Keratinocyte (primary cell): ENCODE results near the gene CTNNBL1. TPM values are rescaled to one million over a fixed set of nuclear protein-coding genes. Genes with fewer than 3 reads are reported as not detected.
A peak's percentile ranks its signal among the peaks of the same experiment; 100 is the strongest.

ENCODE experiments used
- DNase-seq: peaks from one replicate; pipeline ENCODE4 v3.0.0-alpha.2; 2011; ENCODE audit warnings: low read depth, missing footprints, low spot score
- FAIRE-seq: peaks from 2 replicates; lab custom pipeline; 2011; peaks lifted over from hg19 to GRCh38; lab: Jason Lieb, UNC
- H2AFZ ChIP-seq: 2 replicates; pipeline ENCODE4 v1.6.0; 2012; ENCODE audit warnings: low read length, control low read depth, inconsistent platforms; ENCODE audit not compliant: control insufficient read depth
- H3K27ac ChIP-seq: 2 replicates; pipeline ENCODE4 v1.5.1; 2011; ENCODE audit warnings: low read length; ENCODE audit not compliant: control insufficient read depth, insufficient read depth
- H3K27me3 ChIP-seq: 3 replicates; pipeline ENCODE4 v1.6.0; 2011; ENCODE audit warnings: low read length; ENCODE audit not compliant: control insufficient read depth, insufficient read depth; ENCODE audit errors: extremely low read depth
- H3K36me3 ChIP-seq, 2 experiments: 2 replicates in 1 of 2; 3 replicates in 1 of 2; pipeline ENCODE4 v1.5.1; 2011; ENCODE audit warnings: low read length in 2 of 2, mild to moderate bottlenecking in 1 of 2; ENCODE audit not compliant: control insufficient read depth in 2 of 2, insufficient read depth in 2 of 2; ENCODE audit errors: extremely low read depth in 1 of 2
- H3K4me1 ChIP-seq: 3 replicates; pipeline ENCODE4 v1.5.1; 2011; ENCODE audit warnings: low read length; ENCODE audit not compliant: control insufficient read depth, insufficient read depth; ENCODE audit errors: extremely low read depth
- H3K4me2 ChIP-seq: 3 replicates; pipeline ENCODE4 v1.6.0; 2011; ENCODE audit warnings: low read depth, low read length; ENCODE audit not compliant: control insufficient read depth, insufficient read depth; ENCODE audit errors: extremely low read depth
- H3K4me3 ChIP-seq, 3 experiments: fragments of 200-600 bp in 1 of 3; sonication (generic) in 1 of 3; 2 replicates in 2 of 3; 3 replicates in 1 of 3; pipeline ENCODE4 v1.5.1; 2011 to 2016; ENCODE audit warnings: low read length in 3 of 3, mild to moderate bottlenecking in 3 of 3, control low read depth in 2 of 3, inconsistent platforms in 1 of 3, low read depth in 1 of 3, mixed read lengths in 1 of 3, mixed run types in 1 of 3, moderate library complexity in 1 of 3; ENCODE audit not compliant: control insufficient read depth in 2 of 3, insufficient read depth in 2 of 3; ENCODE audit errors: extremely low read depth in 1 of 3
- H3K79me2 ChIP-seq: 2 replicates; pipeline ENCODE4 v1.6.0; 2012; ENCODE audit warnings: low read length; ENCODE audit not compliant: control insufficient read depth, insufficient read depth
- H3K9ac ChIP-seq: 3 replicates; pipeline ENCODE4 v1.6.0; 2011; ENCODE audit warnings: low read length; ENCODE audit not compliant: control insufficient read depth, insufficient read depth; ENCODE audit errors: extremely low read depth
- H3K9me1 ChIP-seq: 3 replicates; pipeline ENCODE4 v1.6.0; 2011; ENCODE audit warnings: low read length; ENCODE audit not compliant: control insufficient read depth, insufficient read depth; ENCODE audit errors: extremely low read depth
- H3K9me3 ChIP-seq: 2 replicates; pipeline ENCODE4 v1.5.1; 2012; ENCODE audit warnings: low read depth, low read length; ENCODE audit not compliant: control insufficient read depth
- H4K20me1 ChIP-seq: 3 replicates; pipeline ENCODE4 v1.6.0; 2011; ENCODE audit warnings: low read length; ENCODE audit not compliant: control insufficient read depth, insufficient read depth; ENCODE audit errors: extremely low read depth
- CTCF ChIP-seq, 3 experiments: IDR thresholded peaks in 1 of 3; conservative IDR thresholded peaks in 1 of 3; optimal IDR thresholded peaks in 1 of 3; 2 replicates in 2 of 3; 3 replicates in 1 of 3; pipeline versions ENCODE3 to v1.5.1; 2011; ENCODE audit warnings: low read length in 3 of 3, mild to moderate bottlenecking in 3 of 3, moderate library complexity in 2 of 3, control low read depth in 1 of 3, inconsistent platforms in 1 of 3; ENCODE audit not compliant: insufficient read depth in 2 of 3; ENCODE audit errors: extremely low read depth in 1 of 3
- EZH2 ChIP-seq: IDR thresholded peaks from one replicate; pipeline ENCODE4 v1.6.1; 2012; ENCODE audit warnings: inconsistent platforms, mild to moderate bottlenecking, low read length, moderate library complexity
- dilution Hi-C: fragments of 300-500 bp; cut with MboI; formaldehyde crosslinking; loops from one replicate; pipeline ENCODE4 v1.7.0; 2020; ENCODE audit warnings: low sequenced_read_pairs; ENCODE audit not compliant: extremely low pct_ligation_motif_present
- polyA minus RNA-seq, 3 experiments: library from RNA; depleted of rRNA, polyadenylated mRNA; stranded (reverse); fragments of >200 nt; gene quantifications; 1 replicate in 1 of 3; 2 replicates in 1 of 3; 3 replicates in 1 of 3; pipeline ENCODE4 v1.2.3, GENCODE V29; 2011
- polyA plus RNA-seq, 5 experiments: library from polyadenylated mRNA; depleted of rRNA in 3 of 5; stranded (reverse) in 3 of 5; stranded (forward) in 1 of 5; unstranded in 1 of 5; fragments of >200 nt; gene quantifications; 1 replicate in 1 of 5; 2 replicates in 3 of 5; 3 replicates in 1 of 5; pipeline versions ENCODE4 v1.2.1 to v1.2.3, GENCODE V29; 2011 to 2012; ENCODE audit warnings: missing spikeins in 2 of 5, low read depth in 1 of 5, low replicate concordance in 1 of 5

The CTNNBL1 gene, protein sequence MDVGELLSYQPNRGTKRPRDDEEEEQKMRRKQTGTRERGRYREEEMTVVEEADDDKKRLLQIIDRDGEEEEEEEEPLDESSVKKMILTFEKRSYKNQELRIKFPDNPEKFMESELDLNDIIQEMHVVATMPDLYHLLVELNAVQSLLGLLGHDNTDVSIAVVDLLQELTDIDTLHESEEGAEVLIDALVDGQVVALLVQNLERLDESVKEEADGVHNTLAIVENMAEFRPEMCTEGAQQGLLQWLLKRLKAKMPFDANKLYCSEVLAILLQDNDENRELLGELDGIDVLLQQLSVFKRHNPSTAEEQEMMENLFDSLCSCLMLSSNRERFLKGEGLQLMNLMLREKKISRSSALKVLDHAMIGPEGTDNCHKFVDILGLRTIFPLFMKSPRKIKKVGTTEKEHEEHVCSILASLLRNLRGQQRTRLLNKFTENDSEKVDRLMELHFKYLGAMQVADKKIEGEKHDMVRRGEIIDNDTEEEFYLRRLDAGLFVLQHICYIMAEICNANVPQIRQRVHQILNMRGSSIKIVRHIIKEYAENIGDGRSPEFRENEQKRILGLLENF
- polyA plus RNA-seq = 31.5 to 40.5 TPM (median 37.0 TPM) in 3 replicates
- 26.5 TPM for polyA plus RNA-seq (2011; ENCODE audit: low read depth)
- polyA plus RNA-seq (2011; cell fraction: cytosol; rRNA removed) = 29.5 and 31.1 TPM in 2 replicates
- polyA plus RNA-seq (2011; cell fraction: nucleus; rRNA removed) = 32.0 and 36.2 TPM in 2 replicates
- polyA plus RNA-seq (2012; ENCODE audit: low replicate concordance) = 39.6 and 62.0 TPM in 2 replicates
- polyA minus RNA-seq = 18.0 to 36.6 TPM (median 32.0 TPM) in 3 replicates
- polyA minus RNA-seq (2011; cell fraction: cytosol; rRNA and poly(A)+ RNA removed) = 32.0 TPM
- polyA minus RNA-seq (2011; cell fraction: nucleus; rRNA and poly(A)+ RNA removed) = 12.5 and 18.8 TPM in 2 replicates

DNA sequence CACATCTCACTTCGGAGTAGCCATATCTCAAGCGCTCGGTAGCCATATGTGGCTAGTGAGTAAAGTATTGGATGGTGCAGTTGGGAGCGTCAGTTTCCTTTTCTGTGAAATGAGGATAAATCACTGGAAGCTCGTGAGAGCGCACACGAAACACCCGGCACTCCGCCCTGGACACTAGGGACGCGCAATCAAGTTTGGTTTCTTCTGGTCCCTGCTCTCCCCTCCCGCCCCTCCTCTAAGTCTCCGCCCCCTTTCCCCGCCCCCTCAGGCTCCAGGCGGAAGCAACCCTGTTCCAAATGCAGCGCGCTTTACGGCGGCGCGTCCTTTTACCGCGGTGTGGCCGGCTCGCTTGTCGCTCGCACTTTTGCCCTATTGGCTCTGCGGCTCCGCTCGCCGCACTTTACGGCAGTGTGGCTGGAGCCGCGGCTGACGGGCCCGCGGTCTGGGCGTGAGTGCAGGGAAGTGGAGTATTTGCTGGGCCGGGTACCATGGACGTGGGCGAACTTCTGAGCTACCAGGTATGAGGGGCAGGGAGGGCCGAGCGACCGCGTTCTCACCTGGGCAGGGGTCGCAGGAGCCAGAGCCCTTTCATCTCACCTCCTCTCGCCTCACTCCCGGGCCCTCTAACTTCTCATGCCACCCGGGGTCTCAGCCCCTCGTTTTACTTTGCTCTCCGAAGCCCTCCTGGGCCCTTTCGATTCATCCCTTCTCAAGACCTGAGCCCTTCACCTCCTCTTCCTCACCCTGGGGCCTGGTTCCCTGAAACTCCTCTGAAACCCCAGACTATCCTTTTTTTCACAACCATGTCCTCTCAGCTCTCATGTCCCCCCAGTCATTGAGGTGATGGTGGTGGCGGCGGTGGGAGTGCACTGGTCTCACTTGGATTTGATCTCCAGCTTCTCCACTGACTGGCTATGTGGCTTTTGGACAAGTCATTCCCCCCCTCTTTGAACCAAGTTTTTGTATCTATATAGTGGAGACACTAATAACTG lies at the start of gene CTNNBL1:
TSS of gene CTNNBL1 (plus strand) at position 396 of the 992 bp plus-strand sequence. CDS start at position 489, 93 bp downstream.
- peak; percentile 32 for FAIRE-seq
- peak; percentile 90 for DNase-seq
- Histone ChIP-seq H4K20me1 (no peaks in the 10 kb centered on the region), H2AFZ (peak within 1 kb of the TSS; percentile 95), H3K9ac (peak within 1 kb of the TSS; percentile 87), H3K79me2 (peaks cover 37% of the 10 kb centered on the region), H3K4me1 (peaks cover 3% of the 10 kb centered on the region), H3K4me3 (peak within 1 kb of the TSS; percentile 80 to 96 (median 83)), H3K27me3 (peaks cover 3% of the 10 kb centered on the region), H3K9me3 (no peaks in the 10 kb centered on the region), H3K27ac (peak within 1 kb of the TSS; percentile 68), H3K9me1 (no peaks in the 10 kb centered on the region), H3K36me3 (no peaks in the 10 kb centered on the region), H3K4me2 (peak within 1 kb of the TSS; percentile 88)
- TF ChIP-seq CTCF (optimal IDR thresholded peaks at IDR 0.05 in 1 of 3, IDR thresholded peaks at IDR 0.05 in 1 of 3, conservative IDR thresholded peaks at IDR 0.05 in 1 of 3; ENCODE audit: extremely low read depth in 1 of 3, insufficient read depth in 2 of 3, low read length in 3 of 3) (no peak), EZH2 (no peak)
- dilution Hi-C loops = no loop called here

- H3K9me3 ChIP-seq = no peaks in the 10 kb centered on the region
- no peak overlapping the region for H3K4me2 ChIP-seq
- H3K79me2 ChIP-seq = no peaks in the 10 kb centered on the region
- TF ChIP-seq EZH2 (no peak), CTCF (optimal IDR thresholded peaks at IDR 0.05 in 1 of 3, IDR thresholded peaks at IDR 0.05 in 1 of 3, conservative IDR thresholded peaks at IDR 0.05 in 1 of 3; ENCODE audit: extremely low read depth in 1 of 3, insufficient read depth in 2 of 3, low read length in 3 of 3) (no peak)
- no peak for FAIRE-seq
- H3K27me3 ChIP-seq = peaks cover 28% of the 10 kb centered on the region
- no peak overlapping the region for H2AFZ ChIP-seq
- H3K36me3 ChIP-seq = no peaks in the 10 kb centered on the region
- dilution Hi-C loops = no loop called here
- no peaks in the 10 kb centered on the region for H4K20me1 ChIP-seq
- H3K27ac ChIP-seq = no peak overlapping the region
- DNase-seq = no peak
- no peak overlapping the region for H3K9ac ChIP-seq
- no peaks in the 10 kb centered on the region for H3K4me1 ChIP-seq
- H3K9me1 ChIP-seq = no peaks in the 10 kb centered on the region
- no peak overlapping the region for H3K4me3 ChIP-seq
These were observed 49.2 kb upstream of the CTNNBL1 start for GRCh38 chr20:37644605-37645004.
